K562 treated with DMSO at 1 percent for 24 hours (cell line): ENCODE results near the gene FCRL4. TPM values are rescaled to one million over a fixed set of nuclear protein-coding genes. Genes with fewer than 3 reads are reported as not detected.

Experiments
- total RNA-seq: library from RNA; unstranded; fragments of 300-600 nt; gene quantifications from 2 replicates; pipeline ENCODE4 v1.2.3, GENCODE V29; 2022; ENCODE audit warnings: low read depth; ENCODE audit not compliant: insufficient read depth

The FCRL4 gene
- not detected in 2 replicates for total RNA-seq

GRCh38 chr1:157597959-157598667 lies at the start of gene FCRL4:
FCRL4 (minus strand) TSS chr1:157598085; CDS start chr1:157597944, 141 bp downstream.

GRCh38 chr1:157551694-157552693 lies 45.9 kb downstream of the FCRL4 start, which contains the start of gene FCRL5:
FCRL5 (minus strand) TSS chr1:157552515; CDS start chr1:157552362, 153 bp downstream.

Other genes starting within 250 kb of the FCRL4 start
- not detected in 2 replicates for gene FCRL5, start 45.6 kb downstream of the FCRL4 start, total RNA-seq
- not detected in 2 replicates for gene FCRL3, start 102.7 kb upstream of the FCRL4 start, total RNA-seq
- not detected in 2 replicates for gene FCRL2, start 179.0 kb upstream of the FCRL4 start, total RNA-seq
- not detected in 2 replicates for gene FCRL1, start 222.0 kb upstream of the FCRL4 start, total RNA-seq
- gene CD5L, start 243.7 kb upstream of the FCRL4 start, total RNA-seq: not detected in 2 replicates